ENCODE results near the gene UPK3A.
"Not testable (repeated sequence)": the region's sequence is repeated elsewhere in the genome, so short reads cannot be mapped to it uniquely, and the experiment has no call there.

Gene UPK3A

GRCh38 chr22:45259754-45260394 lies 24.9 kb upstream of the UPK3A start:
- DNase-seq: no peak

GRCh38 chr22:45260395-45260759 lies 24.4 kb upstream of the UPK3A start:
- DNase-seq: not testable (repeated sequence)

DNA sequence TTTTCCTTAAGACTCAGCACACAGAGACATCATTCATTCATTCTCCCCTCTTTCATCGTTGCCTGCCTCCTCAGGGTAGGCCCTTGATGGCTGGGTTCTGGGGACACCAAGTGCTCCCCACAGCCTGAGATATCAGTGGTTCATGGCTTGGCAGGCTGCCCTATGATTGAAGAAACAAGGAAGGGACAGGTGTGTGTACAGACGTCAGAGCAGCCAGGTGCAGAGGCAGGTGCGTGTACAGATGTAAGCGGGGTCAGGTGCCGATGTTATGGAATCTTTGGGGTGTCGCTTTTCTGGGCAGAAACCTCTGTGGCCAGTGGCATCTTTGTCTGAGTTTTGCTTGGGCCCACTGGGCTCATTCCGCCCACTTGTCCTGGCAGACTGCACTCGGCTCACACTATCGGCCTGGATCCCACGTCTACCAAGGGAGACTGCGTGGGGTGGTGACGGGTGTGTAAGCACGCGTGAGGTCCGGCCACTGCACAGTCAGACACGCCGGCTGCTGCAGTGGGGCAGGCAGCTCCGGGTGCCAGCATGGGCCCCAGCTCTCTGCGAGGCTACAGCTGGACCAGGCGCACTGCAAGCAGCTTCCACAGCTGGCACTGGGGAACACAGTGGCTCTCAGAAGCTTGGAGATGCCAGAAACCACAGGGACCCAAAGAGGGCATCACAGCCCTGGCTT lies 23.2 kb upstream of the UPK3A start:
- DNase-seq: no peak

- DNase-seq: no peak
Measured at GRCh38 chr22:45262195-45262930, 22.4 kb upstream of the UPK3A start.

DNA sequence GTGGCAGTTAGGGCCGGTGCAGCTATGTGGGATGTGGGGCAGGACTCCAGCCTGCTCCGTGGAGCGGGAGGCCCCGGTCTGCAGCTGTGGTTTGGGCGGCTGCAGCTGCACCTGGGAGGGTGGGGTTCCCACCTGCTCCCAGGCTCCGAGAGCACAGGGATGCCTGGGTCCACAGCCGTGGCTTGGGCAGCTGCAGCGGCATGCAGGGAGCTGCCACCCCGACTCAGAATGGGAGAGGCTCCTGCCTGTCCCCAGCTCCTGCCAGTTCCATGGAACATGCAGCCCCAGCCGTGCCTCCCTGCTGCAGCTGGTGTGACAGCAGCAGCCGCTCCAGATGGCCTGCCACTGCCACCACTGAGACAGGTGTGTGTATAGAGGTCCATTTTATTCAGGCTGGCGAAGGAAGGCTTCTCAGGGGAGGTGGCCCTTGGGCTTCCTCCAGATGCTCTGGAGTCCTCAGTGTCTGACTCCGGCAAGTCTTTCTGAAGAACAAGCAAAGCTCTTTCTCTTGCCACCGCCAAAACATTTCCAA lies 21.8 kb upstream of the UPK3A start:
- DNase-seq: no peak

GRCh38 chr22:45263463-45264269 lies 21.1 kb upstream of the UPK3A start:
- DNase-seq: peak; percentile 65

DNA sequence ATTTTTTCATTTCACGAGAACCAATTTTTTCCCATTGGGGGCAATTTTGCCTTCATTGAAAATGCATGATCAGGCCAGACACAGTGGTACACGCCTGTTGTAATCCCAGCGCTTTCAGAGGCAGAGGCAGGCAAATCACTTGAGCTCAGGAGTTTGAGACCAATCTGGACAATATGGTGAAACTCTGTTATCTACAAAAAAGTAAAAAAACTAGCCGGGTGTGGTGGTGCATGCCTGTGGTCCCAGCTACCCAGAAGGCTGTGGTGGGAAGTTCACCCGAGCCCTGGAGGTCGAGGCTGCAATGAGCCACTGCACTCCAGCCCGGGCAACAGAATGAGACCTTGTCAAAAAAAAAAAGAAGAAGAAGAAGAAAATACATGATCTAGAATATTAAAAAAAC lies 19.2 kb upstream of the UPK3A start:
- DNase-seq: no peak

- DNase-seq: peak; percentile 65
Measured at GRCh38 chr22:45268167-45268957, 16.4 kb upstream of the UPK3A start.

DNA sequence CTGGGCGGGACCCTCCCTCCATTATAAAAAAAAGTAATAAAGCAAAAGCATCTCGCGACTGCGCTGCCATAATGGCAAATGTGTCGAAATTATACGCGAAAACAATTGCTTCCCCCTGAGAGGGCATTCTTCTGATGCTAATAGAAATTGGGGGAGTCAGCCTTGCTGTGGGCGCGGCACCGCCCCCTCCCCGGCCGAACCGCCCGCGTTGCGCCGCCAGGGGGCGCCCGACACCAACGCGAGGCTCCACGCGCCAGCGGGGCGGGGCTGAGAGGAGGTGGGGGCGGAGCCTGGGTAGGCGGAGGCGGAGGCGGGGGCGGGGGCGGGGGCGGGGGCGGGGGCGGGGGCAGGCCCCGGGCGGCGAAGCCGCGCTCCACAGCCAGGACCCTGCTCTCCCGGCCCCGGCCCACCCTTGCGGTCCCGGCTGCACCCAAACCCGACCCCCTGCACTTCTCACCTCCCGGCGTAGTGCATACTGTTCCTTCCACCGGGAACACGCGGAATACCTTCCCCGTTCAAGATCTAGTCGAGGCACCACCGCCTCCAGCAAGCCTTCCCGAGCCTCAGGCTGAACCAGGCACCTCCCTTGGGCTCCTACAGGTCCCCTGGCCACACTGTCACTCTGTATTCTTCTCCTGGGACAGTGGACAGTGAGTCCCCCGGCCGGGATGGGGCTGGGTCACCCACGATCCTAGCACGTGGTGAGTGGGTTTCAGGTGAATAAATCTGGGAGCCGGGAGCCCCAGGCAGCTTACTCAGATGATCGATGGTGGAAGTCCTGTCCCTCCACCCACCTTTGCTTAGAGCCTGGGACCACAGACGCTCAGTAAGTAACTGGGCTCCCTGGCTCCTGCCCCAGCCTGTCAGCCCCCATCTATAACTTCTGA lies 15.5 kb upstream of the UPK3A start:
- peak; percentile 95 for DNase-seq

DNA sequence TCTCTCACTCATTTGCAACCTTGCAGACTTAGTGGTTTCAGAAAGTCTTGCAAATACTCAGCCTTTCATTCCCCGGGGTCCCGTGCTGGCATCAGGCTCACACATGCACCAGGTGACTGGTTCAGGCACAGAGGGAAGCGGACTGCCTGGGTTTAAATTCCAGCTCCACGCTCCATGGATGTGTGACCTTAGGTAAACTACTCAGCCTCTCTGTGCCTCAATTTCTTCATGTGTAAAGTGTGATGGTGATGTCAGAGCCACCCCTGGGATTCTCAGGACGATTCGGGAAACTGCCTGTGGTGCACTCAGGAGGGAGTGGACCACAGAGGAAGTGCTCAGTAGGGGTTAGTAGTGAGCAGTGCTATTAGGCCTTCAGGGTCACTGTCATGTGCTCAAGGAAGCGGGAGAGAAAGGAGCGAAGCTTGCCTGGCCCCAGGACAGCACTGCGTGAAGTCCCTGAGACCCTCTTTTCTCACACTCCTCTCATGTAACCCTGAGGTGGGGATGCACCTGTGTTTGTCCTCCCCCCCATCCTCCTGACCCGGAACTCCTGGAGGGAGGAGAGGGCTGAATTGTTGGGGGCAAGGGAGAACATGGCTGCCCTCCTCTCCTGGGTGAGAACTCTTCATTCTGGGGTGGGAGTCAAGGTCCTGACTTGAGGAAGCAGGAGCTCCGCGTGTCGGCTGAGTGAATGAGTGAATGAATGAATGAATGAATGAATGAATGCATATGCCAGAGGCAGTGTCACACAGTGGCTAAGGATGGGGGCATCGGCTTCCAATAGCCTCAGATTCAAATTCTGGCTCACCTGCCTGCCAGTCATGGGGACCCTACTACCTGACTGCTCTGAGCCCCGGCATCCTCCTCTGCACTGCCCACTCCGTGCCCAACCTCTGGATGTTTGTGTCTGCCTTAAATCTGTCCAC lies 14.4 kb upstream of the UPK3A start:
- DNase-seq: no peak

DNA sequence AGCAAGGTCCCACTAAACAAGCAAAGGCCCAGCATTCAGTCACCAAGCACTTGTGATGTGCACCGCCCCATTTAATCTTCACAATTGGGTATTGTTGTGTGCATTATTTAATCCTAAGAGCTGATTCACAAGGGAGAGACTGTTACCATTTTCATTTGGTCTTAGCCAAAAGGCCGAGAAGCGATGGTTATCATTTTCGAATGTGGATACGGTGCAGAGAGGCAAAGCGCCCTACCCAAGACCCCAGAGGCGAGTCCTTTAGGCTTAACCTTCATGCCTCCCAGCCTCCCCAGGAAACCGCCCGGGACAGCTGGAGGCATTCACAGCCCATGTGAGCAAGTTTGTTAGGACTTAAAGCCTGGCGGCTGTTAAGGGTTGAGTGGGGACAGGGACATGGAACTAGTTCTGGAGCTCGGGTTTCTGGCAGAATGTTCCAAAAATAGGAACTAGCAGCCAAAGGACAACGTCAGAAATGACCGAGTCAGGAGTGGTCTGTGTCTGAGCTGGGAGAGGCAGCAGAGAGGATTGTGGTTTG lies 13.0 kb upstream of the UPK3A start:
- peak; percentile 65 for DNase-seq

DNA sequence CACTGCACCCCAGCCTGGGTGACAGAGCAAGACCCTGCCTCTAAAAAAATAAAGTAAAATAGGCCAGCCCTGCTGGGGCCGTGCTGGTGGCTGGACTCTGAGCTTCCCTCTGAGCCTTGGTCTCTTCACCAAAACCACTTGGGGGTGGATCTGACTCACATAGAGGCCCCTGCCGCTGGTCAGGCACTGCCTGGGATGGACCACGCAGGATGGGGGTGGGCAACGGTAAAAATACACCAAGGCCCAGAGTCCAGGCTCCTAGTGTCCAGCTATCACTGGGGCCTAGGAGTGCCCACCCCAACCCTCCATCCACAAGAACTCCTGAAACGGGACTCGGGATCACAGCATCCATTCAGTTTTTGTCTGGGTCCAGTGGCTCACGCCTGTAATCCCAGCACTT lies 12.3 kb upstream of the UPK3A start:
- no peak for DNase-seq

- no peak for DNase-seq
Measured at GRCh38 chr22:45273452-45274075, 11.2 kb upstream of the UPK3A start.

- no peak for DNase-seq
Measured at GRCh38 chr22:45276507-45277105, 8.1 kb upstream of the UPK3A start.

DNA sequence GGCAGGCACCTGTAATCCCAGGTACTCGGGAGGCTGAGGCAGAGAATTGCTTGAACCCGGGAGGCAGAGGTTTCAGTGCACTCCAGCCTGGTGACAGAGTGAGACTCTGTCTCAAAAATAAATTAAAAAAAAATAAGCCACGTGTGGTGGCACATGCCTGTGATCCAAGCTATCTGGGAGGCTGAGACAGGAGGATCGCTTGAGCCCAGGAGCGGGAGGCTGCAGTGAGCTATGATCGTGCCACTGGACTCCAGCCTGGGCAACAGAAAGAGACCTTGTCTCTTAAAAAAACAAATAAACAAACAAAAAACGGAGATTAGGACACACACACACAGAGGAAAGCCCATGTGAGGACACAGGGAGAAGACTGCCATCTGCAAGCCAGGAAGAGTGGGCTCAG lies 7.0 kb upstream of the UPK3A start:
- DNase-seq: not testable (repeated sequence)

- no peak for DNase-seq
Measured at GRCh38 chr22:45278125-45278524, 6.6 kb upstream of the UPK3A start.

GRCh38 chr22:45280587-45280980 lies 4.2 kb upstream of the UPK3A start:
- no peak for DNase-seq

GRCh38 chr22:45281010-45281409 lies 3.7 kb upstream of the UPK3A start:
- DNase-seq: no peak
